ENCODE results near the gene PC. TPM values are rescaled to one million over a fixed set of nuclear protein-coding genes. Genes with fewer than 3 reads are reported as not detected.

Gene PC
- total RNA-seq, 1 donor from 2014 or later, result 5.0 TPM

GRCh38 chr11:66892911-66893310 lies 65.3 kb downstream of the PC start:
- ChIA-PET CTCF (no interaction called here), POLR2A (no interaction called here)
- H3K27ac Mint-ChIP-seq, result no peak overlapping the region
- ATAC-seq (ENCODE audit: low read depth) (no peak), DNase-seq (no peak)
- no peak overlapping the region for H3K4me3 Mint-ChIP-seq
- intact Hi-C loops (cut with micrococcal nuclease), result no loop called here
- no peaks in the 10 kb centered on the region for H3K9me3 Mint-ChIP-seq
- H3K27me3 Mint-ChIP-seq, result peaks cover 16% of the 10 kb centered on the region
- no peaks in the 10 kb centered on the region for H3K36me3 Mint-ChIP-seq (ENCODE audit: low read depth)
- H3K4me1 Mint-ChIP-seq, result peaks cover 3% of the 10 kb centered on the region
- TF ChIP-seq CTCF (IDR thresholded peaks at IDR 0.05), result no peak

- H3K36me3 Mint-ChIP-seq (ENCODE audit: low read depth), result no peaks in the 10 kb centered on the region
- no peaks in the 10 kb centered on the region for H3K9me3 Mint-ChIP-seq
- H3K27ac Mint-ChIP-seq, result no peak overlapping the region
- POLR2A ChIA-PET, result no interaction called here
- intact Hi-C loops (cut with micrococcal nuclease), result no loop called here
- CTCF ChIA-PET, result no interaction called here
- TF ChIP-seq CTCF (IDR thresholded peaks at IDR 0.05), result no peak
- ATAC-seq (ENCODE audit: low read depth) (peak; percentile 62), DNase-seq (no peak)
- peaks cover 3% of the 10 kb centered on the region for H3K4me1 Mint-ChIP-seq
- H3K27me3 Mint-ChIP-seq, result peaks cover 16% of the 10 kb centered on the region
- H3K4me3 Mint-ChIP-seq, result no peak overlapping the region
Observed at GRCh38 chr11:66891851-66892660, 66.1 kb downstream of the PC start.

GRCh38 chr11:66889960-66890359 lies 68.2 kb downstream of the PC start:
- intact Hi-C loops (cut with micrococcal nuclease), result no loop called here
- H3K27ac Mint-ChIP-seq, result no peak overlapping the region
- CTCF ChIA-PET, result no interaction called here
- H3K4me3 Mint-ChIP-seq, result no peak overlapping the region
- H3K4me1 Mint-ChIP-seq, result peaks cover 3% of the 10 kb centered on the region
- no peaks in the 10 kb centered on the region for H3K9me3 Mint-ChIP-seq
- peaks cover 16% of the 10 kb centered on the region for H3K27me3 Mint-ChIP-seq
- no peaks in the 10 kb centered on the region for H3K36me3 Mint-ChIP-seq (ENCODE audit: low read depth)
- DNase-seq, result no peak
- no peak for ATAC-seq (ENCODE audit: low read depth)
- TF ChIP-seq CTCF (IDR thresholded peaks at IDR 0.05), result no peak
- POLR2A ChIA-PET, result no interaction called here

GRCh38 chr11:66888282-66888681 lies 69.9 kb downstream of the PC start:
- Mint-ChIP-seq H3K27me3 (peaks cover 10% of the 10 kb centered on the region), H3K9me3 (no peaks in the 10 kb centered on the region), H3K27ac (no peak overlapping the region), H3K4me1 (peaks cover 3% of the 10 kb centered on the region), H3K36me3 (ENCODE audit: low read depth) (no peaks in the 10 kb centered on the region), H3K4me3 (no peak overlapping the region)
- no peak for DNase-seq
- POLR2A ChIA-PET, result no interaction called here
- no peak for TF ChIP-seq CTCF (IDR thresholded peaks at IDR 0.05)
- CTCF ChIA-PET, result no interaction called here
- intact Hi-C loops (cut with micrococcal nuclease), result no loop called here
- no peak for ATAC-seq (ENCODE audit: low read depth)

- ChIA-PET CTCF (no interaction called here), POLR2A (no interaction called here)
- ATAC-seq (ENCODE audit: low read depth), result no peak
- no peak overlapping the region for H3K4me3 Mint-ChIP-seq
- H3K9me3 Mint-ChIP-seq, result no peaks in the 10 kb centered on the region
- TF ChIP-seq CTCF (IDR thresholded peaks at IDR 0.05), result no peak
- peaks cover 3% of the 10 kb centered on the region for H3K4me1 Mint-ChIP-seq
- intact Hi-C loops (cut with micrococcal nuclease), result no loop called here
- no peak overlapping the region for H3K27ac Mint-ChIP-seq
- no peak for DNase-seq
- no peaks in the 10 kb centered on the region for H3K36me3 Mint-ChIP-seq (ENCODE audit: low read depth)
- peaks cover 8% of the 10 kb centered on the region for H3K27me3 Mint-ChIP-seq
Observed at GRCh38 chr11:66887526-66887925, 70.7 kb downstream of the PC start.

All from activated B cell treated with CpG ODN at 0.5 μM for 24 hours (primary cell).